Measurements from ENCODE around the gene GABBR2.
"Not testable (repeated sequence)": the region's sequence is repeated elsewhere in the genome, so short reads cannot be mapped to it uniquely, and the experiment has no call there.

The GABBR2 gene

DNA sequence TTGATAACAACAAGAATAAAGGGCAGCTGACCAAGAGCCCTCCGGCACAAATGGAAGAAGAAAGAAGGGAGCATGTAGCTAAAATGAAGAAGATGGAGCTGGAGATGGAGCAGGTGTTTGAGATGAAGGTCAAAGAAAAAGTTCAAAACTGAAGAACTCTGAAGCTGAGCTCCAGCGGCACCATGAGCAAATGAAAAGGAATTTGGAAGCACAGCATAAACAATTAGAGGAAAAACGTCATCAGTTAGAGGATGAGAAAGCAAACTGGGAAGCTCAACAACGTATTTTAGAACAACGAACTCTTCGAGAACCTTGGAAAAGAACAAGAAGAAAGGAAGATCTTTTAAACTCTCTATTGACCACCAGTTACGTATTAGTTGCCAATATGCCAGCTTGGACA lies 100.9 kb downstream of the GABBR2 start:
- DNase-seq: no peak
- in situ Hi-C loops (cut with HindIII; ENCODE audit: low pct_ligation_motif_present, low pct_unique_long_range_greater_than_20kb, low sequenced_read_pairs): no loop called here

DNA sequence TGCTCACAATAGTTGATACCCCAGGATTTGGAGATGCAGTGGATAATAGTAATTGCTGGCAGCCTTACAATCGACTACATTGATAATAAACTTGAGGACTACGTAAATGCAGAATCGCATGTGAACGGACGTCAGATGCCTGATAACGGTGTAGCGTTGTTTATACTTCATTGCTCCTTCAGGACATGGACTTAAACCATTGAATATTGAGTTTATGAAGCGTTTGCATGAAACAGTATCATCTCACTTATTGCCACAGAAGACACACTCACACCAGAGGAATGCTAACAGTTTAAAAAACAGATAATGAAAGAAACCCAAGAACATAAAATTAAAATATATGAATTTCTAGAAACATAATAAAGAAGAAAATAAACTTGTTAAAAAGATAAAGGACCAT lies 101.6 kb downstream of the GABBR2 start:
- in situ Hi-C loops (cut with HindIII; ENCODE audit: low pct_ligation_motif_present, low pct_unique_long_range_greater_than_20kb, low sequenced_read_pairs): no loop called here
- no peak for DNase-seq

DNA sequence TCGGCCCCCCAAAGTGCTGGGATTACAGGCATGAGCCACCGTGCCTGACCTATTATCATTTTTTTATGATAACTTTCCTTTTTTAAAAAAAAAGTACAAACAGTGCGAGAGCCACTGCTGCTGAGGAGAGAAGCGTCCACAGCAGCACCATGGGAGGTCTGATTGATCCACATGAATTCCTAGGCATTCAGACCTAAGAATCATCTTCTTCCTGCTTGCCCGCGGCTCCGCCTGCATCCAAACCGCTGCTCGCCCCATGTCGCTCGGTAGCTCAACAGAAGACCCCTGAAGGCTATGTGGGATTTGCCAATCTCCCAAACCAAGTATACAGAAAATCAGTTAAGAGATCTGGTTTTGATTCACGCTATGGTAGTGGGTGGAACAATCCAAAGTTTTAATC lies 102.0 kb downstream of the GABBR2 start:
- in situ Hi-C loops (cut with HindIII; ENCODE audit: low pct_ligation_motif_present, low pct_unique_long_range_greater_than_20kb, low sequenced_read_pairs): no loop called here
- DNase-seq: no peak

DNA sequence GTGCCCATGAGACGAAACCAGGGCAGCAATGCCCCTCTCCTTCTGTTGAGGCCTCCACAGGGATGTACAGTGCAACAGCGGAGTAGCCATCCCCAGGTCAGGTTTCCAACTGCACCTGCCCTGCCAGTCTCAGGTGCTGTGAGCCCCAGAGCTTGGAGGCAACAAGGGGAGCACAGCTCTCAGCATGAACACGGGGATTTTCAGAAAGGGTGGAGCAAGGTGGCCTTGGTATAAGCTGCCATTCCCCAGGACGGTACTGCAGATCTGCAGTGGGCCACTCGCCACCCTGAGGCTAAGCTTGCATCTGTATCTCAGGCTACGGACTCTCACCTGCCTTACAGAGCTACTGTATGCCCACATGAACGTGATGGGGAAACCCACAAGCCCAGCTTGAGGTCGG lies 103.6 kb downstream of the GABBR2 start:
- no peak for DNase-seq
- in situ Hi-C loops (cut with HindIII; ENCODE audit: low pct_ligation_motif_present, low pct_unique_long_range_greater_than_20kb, low sequenced_read_pairs): no loop called here

DNA sequence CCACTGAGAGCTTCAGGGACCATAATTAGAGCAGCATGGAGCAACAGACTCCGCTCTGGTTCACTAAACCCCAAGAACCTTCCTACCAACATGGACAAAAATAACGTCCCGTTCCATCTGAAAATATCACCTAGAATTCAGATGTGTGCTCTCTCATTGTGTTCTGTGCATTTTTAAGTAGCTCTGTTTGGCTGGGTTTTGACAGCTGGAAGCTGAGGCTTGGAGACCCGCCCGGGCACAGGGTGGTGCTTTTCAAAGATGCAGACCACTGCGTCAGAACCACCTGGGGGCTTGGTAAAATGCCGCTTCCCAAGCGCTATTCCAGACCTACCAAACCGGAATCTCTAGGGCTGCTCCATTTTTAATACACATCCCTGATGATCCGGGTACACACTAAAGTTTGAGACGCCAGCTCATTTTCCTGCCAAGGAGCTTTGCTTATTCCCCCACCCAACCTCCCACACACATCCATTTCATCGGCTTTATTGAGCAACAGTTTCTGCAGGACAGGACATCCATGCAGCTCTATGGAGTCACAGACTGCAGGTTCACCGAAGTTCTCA lies 104.8 kb downstream of the GABBR2 start:
- in situ Hi-C loops (cut with HindIII; ENCODE audit: low pct_ligation_motif_present, low pct_unique_long_range_greater_than_20kb, low sequenced_read_pairs): no loop called here
- DNase-seq: no peak

DNA sequence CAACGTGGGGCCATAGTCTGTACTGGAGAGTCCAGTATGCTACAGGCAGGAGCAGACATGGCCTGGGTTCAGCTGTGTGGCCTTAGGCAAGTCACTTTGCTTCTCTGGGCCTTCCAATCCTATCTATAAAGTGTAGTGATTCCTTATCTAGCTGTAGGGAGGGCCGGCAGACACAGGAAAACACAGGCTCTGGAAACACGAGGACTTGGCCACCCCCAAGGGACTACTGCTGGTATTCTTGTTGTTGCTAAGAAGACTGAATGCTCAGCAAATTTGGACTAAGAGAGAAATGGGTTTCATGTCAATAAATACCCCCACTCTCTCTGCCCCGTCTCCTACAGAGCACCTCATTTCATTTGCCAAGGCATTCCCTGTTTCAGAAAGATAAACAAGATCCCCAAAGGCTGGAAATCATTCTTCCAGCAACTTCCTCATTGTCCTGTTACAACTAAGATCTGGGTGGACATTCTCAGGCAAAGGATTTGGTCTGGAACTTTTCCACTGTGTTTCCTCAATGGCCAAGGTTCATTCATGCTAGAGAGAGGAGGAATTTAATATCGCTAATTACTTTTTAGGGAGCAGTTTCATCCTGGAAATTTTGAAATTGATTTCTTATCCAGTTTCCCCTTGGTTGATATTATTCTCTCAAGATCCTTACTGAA lies 105.8 kb downstream of the GABBR2 start:
- in situ Hi-C loops (cut with HindIII; ENCODE audit: low pct_ligation_motif_present, low pct_unique_long_range_greater_than_20kb, low sequenced_read_pairs): no loop called here
- DNase-seq: no peak

DNA sequence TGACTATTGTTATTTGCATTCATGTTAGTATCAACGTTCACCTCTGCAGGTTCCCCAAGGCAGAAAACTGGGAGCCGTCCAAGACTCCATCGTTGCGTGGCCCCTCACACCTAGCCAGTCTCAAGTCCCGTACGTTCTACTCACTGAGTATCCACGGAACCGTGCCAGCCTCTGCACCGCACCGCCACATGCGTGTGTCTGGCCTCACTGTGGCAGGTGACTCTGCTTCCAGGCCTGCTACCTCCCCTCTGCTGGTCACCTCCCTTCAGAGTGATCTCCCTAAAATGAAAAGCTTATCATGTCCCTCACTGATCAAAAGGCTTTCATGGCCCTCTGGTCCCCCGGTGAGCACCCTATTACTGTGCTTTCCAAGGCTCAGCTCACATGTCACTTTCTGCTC lies 108.1 kb downstream of the GABBR2 start:
- in situ Hi-C loops (cut with HindIII; ENCODE audit: low pct_ligation_motif_present, low pct_unique_long_range_greater_than_20kb, low sequenced_read_pairs): no loop called here
- DNase-seq: no peak

DNA sequence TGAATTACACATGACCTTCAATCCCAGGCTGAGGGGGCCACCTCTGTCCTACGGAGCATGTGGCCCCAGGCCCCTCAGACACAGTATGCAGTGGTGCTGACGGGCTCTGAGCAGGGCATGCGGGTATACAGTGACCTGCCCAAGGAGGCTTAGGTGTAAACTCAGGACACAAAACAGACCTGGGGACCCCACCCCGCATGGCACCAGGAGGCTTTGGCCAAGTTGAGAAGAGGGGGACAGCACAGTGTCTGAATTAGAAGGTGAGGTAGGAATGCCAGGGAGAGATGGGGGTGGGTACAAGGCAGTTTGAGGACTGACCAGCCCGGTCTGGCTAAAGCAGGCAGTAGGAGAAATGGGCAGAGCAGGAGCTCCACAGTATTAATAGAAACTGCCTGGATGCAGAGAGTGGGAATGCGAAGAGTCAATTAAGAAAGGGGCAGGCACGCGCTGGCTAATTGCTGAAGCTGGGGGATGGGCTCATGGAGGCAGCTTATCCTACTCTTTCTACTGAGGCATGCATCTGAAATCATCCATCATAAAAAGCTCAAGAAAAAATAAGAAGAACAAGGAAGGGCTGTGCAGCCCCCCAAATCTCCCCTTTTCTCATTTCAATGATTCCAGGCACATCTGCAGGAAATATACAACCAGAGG lies 109.0 kb downstream of the GABBR2 start:
- in situ Hi-C loops (cut with HindIII; ENCODE audit: low pct_ligation_motif_present, low pct_unique_long_range_greater_than_20kb, low sequenced_read_pairs): no loop called here
- DNase-seq: no peak

DNA sequence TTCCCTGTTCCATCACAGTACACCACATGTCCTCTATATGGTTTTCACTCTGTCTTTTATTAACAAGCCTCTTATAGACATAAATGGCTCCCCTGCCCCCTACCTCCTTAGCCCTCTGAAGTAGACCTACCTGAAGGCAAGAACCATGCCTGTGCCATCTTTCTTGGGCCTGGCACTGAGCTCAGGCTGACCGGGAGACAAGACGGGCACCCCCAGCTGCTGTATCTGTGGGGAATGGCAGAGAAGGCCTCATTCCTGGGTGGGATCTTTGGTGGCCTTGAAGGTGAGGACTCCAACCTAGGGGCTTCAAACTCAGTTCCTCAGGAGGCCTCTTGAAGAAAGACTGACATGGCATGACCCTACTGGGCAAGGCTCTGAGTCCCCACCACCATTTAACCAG lies 109.9 kb downstream of the GABBR2 start:
- no peak for DNase-seq
- in situ Hi-C loops (cut with HindIII; ENCODE audit: low pct_ligation_motif_present, low pct_unique_long_range_greater_than_20kb, low sequenced_read_pairs): no loop called here

DNA sequence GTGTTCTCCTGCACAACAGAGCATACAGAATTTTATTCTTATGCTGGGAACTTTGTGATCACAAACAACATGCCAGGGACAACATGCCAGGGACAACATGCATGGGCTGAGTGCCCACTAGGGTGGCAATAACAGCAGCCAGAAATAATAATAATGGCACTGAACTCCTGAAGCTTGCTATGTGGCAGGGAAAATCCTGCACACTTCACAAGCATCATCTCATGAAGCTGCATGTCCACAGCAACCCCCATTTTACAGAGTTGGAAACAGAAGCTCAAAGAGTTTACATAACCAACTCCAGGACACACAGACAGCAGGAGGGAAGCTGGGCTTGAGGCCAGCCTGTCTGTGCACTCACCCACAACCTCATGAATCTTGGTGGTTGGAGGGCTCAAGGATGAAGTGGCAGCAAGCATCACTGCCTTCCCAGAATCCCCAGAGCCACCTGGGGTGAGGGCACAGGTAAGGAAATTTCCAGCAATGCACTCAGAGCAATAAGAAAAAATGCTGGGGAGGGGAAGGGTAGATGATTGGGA lies 111.4 kb downstream of the GABBR2 start:
- DNase-seq: no peak
- in situ Hi-C loops (cut with HindIII; ENCODE audit: low pct_ligation_motif_present, low pct_unique_long_range_greater_than_20kb, low sequenced_read_pairs): no loop called here

DNA sequence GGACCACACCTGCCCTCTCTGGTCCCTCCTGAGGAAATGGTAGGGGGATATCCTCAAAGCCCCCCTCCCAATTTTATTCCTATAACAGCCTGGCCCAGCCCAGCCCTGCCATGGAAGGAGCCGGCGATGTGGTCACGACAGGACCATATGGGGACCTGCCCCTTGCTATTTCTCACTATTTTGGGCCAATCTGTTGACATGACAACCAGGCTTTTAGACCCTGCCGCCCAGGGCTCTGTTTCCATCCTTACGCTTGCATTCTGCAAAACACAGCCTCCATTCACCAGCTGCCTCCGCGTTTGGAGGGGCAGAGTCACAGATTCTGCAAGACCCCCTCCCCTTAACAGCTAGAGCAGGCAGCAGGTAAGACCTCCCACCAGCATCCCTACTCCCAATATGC lies 112.2 kb downstream of the GABBR2 start:
- in situ Hi-C loops (cut with HindIII; ENCODE audit: low pct_ligation_motif_present, low pct_unique_long_range_greater_than_20kb, low sequenced_read_pairs): no loop called here
- no peak for DNase-seq

DNA sequence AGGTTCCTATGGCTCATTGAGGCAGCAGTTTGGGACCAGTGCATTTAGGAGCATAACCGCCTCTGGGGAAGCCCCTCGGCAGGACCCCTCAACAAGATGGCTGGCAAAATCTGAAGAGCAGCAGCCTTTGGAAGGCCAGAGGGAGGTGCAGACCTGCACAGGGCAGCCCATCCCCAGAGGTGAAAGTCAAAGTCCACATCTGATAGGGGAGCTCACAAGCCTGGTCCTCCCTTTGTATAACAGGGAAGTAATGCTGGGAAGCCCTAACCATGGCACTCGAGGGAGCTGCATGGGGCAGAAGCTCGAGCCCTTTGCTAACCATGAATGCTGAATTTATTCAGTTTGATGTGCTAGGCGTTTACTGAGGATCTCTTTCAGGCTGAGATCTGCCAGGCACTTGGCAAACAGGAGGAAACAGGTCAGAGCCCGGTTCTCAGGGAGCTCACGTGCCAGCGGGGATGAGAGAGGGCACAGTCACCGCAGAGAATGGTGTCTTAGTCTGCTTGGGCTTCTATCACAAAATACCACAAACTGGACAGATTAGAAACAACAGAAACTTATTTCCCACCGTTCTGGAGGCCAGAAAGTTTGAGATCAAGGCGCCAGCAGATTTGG lies 114.1 kb downstream of the GABBR2 start:
- no peak for DNase-seq
- in situ Hi-C loops (cut with HindIII; ENCODE audit: low pct_ligation_motif_present, low pct_unique_long_range_greater_than_20kb, low sequenced_read_pairs): no loop called here

DNA sequence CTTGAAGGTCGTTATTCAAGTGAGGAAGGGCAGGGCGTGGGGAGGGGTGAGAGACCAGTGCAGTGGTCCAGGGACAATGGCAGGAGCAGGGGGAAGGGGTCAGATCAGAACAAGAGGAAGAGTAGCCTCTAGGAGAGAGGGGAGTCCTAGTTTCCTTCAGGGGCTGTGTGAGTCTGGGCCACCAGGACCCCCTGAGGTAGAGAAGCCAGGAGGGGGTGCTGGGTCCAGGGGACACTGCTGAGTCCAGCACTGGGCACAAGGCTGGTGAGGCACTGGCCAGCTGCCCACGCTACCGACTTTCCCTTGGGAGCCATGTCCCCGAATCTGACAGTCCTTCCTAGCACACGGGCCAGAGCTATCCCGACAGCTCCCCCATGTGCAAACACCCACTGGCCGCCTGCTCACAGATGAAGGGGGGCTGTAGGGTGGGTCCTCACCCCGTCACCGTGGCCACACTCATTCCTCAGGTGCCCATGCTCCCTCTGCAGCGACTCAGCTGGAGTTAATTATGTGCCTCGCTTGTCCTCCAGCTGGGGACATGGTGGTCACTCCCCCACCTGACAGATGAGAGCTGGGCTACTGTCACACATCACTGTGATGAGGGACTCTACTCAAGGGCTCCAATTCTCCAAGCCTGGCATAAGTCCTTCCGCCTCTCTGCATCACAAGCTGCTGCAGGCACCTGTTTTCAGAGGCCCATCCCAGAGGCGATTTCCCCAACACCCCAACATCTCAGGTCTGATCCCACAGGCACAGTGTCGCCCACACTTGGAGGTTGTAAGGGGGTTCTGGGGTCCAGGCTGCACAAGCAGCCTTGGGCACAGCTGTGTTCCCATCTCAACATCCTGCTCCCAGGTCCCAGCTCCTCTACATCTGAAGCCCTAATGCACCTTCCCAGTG lies 115.1 kb downstream of the GABBR2 start:
- in situ Hi-C loops (cut with HindIII; ENCODE audit: low pct_ligation_motif_present, low pct_unique_long_range_greater_than_20kb, low sequenced_read_pairs): no loop called here
- no peak for DNase-seq

DNA sequence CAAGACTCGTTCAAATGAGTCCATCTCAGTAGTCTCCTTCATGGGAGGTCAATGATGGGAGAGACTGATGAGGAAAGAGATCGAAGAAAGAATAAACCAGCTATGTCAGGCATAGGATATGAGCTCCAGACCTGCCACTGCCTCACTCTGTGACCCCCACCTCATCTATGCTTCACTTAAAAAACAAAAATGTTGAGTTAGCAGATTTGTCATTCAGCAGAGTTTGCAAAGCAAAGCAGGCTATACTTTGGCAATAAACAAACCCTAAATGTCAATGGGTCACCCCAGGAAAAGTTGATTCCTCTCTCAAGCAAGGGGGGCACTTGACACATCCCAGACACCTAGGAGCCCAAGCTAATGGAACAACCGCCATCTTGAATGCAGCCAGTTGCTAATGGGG lies 117.0 kb downstream of the GABBR2 start:
- in situ Hi-C loops (cut with HindIII; ENCODE audit: low pct_ligation_motif_present, low pct_unique_long_range_greater_than_20kb, low sequenced_read_pairs): no loop called here
- DNase-seq: no peak

DNA sequence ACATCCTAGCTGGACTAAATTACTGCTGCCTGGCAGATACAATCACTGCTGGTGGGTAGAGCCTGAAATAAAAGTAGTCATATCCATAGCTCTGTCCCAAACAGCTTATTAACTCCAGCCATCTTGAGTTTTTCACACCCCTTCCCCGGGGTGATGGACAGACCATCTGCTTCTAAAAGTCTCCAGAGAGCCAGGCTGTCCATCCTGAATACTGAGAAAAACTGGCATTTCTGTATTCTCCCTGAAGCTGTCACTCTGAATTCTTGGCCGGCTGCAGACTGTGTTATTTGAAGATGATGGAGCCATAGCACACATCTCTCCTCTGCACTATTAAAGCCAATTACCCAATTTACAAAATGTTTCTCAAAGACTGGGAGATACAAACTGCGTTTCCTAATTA lies 118.6 kb downstream of the GABBR2 start:
- in situ Hi-C loops (cut with HindIII; ENCODE audit: low pct_ligation_motif_present, low pct_unique_long_range_greater_than_20kb, low sequenced_read_pairs): no loop called here

DNA sequence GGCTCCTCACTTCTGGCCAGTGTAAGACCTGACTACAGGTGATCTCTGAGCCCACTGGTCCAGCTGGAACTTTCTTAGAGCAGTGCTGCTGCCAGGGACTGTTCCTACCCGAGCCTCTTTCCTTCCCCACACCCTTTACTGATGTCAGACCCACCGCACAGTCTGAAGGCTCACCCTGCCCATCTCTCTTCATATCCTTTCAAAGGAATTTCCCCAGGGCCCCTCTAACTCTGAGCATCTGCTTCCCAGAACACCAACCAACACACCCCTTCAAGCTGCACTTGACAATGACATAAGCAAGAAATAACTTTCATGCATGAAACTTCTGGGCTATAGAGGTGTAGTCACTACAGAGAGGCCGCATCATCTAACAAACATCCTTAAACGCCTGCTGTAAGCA lies 119.6 kb downstream of the GABBR2 start:
- in situ Hi-C loops (cut with HindIII; ENCODE audit: low pct_ligation_motif_present, low pct_unique_long_range_greater_than_20kb, low sequenced_read_pairs): no loop called here
- DNase-seq: no peak

More for the DNA sequence above, 118.6 kb downstream of the GABBR2 start:
- no peak for DNase-seq

DNA sequence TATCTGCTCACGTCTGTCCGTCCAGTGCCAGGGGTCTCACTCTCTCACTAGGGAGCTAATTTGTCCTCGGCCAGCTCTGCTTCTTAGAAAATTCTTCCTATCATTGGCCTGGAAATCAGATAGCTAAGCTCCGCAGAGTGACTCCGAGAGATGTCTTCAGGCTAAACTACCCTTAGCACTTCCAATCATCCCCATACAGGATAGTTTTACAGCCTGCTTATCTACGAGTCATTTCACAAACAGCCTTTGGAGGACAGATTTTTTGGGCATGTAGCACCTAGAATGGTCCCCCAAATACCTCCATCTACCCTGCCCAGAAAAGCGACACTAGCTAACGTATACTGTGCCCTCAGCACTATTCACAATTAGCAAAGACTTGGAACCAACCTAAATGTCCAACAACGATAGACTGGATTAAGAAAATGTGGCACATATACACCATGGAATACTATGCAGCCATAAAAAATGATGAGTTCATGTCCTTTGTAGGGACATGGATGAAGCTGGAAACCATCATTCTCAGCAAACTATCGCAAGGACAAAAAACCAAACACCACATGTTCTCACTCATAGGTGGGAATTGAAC lies 123.8 kb downstream of the GABBR2 start:
- in situ Hi-C loops (cut with HindIII; ENCODE audit: low pct_ligation_motif_present, low pct_unique_long_range_greater_than_20kb, low sequenced_read_pairs); DNase-seq: not testable (repeated sequence)

DNA sequence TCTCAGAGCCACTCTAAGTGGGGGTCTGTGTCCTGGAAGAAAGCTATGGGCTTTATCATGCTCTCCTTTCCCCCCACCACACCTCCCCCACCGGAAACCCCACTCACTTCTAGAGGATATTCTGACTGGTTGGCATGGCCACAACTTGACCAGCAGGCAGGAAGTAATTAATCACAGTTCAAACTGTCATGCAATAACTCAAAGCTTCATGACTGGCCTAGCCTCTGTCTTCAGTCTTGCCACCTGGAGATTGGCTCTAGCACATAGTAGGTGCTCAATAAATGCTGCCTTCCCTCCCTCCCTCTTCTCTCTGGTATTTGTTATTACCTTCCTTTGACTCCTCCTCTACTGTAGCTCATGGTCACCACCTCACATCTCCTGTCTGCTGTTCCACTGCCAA lies 124.7 kb downstream of the GABBR2 start:
- DNase-seq: no peak
- in situ Hi-C loops (cut with HindIII; ENCODE audit: low pct_ligation_motif_present, low pct_unique_long_range_greater_than_20kb, low sequenced_read_pairs): no loop called here
